ENCODE data around the gene SFTPB.

Gene SFTPB

GRCh38 chr2:85649201-85650190 is 18.5 kb downstream of the SFTPB start:
- H3K27me3 Mint-ChIP-seq = no peaks in the 10 kb centered on the region
- peaks cover 99% of the 10 kb centered on the region for H3K36me3 Mint-ChIP-seq (ENCODE audit: low read depth)
- no peaks in the 10 kb centered on the region for H3K9me3 Mint-ChIP-seq
- intact Hi-C loops (cut with micrococcal nuclease) = loop anchor here (10.0 kb wide), 1 partner anchor 445 kb away; no protein-coding TSS in a partner anchor
- H3K4me3 Mint-ChIP-seq = no peak overlapping the region
- H3K4me1 Mint-ChIP-seq (ENCODE audit: low read depth) = peaks cover 18% of the 10 kb centered on the region
- H3K27ac Mint-ChIP-seq = no peak overlapping the region

GRCh38 chr2:85648619-85649018 is 19.4 kb downstream of the SFTPB start:
- H3K9me3 Mint-ChIP-seq = no peaks in the 10 kb centered on the region
- no peak overlapping the region for H3K4me3 Mint-ChIP-seq
- peaks cover 100% of the 10 kb centered on the region for H3K36me3 Mint-ChIP-seq (ENCODE audit: low read depth)
- H3K4me1 Mint-ChIP-seq (ENCODE audit: low read depth) = peaks cover 12% of the 10 kb centered on the region
- H3K27ac Mint-ChIP-seq = no peak overlapping the region
- H3K27me3 Mint-ChIP-seq = no peaks in the 10 kb centered on the region
- intact Hi-C loops (cut with micrococcal nuclease) = loop anchor here (10.0 kb wide), 1 partner anchor 446 kb away; no protein-coding TSS in a partner anchor

- peaks cover 100% of the 10 kb centered on the region for H3K36me3 Mint-ChIP-seq (ENCODE audit: low read depth)
- no peaks in the 10 kb centered on the region for H3K27me3 Mint-ChIP-seq
- H3K4me1 Mint-ChIP-seq (ENCODE audit: low read depth) = peaks cover 12% of the 10 kb centered on the region
- intact Hi-C loops (cut with micrococcal nuclease) = loop anchor here (10.0 kb wide), 1 partner anchor 447 kb away; no protein-coding TSS in a partner anchor
- H3K4me3 Mint-ChIP-seq = no peak overlapping the region
- no peak overlapping the region for H3K27ac Mint-ChIP-seq
- H3K9me3 Mint-ChIP-seq = no peaks in the 10 kb centered on the region
Observed at GRCh38 chr2:85647823-85648526, 20.0 kb downstream of the SFTPB start.

GRCh38 chr2:85646166-85646565 is 21.8 kb downstream of the SFTPB start:
- Mint-ChIP-seq H3K4me3 (no peak overlapping the region), H3K4me1 (ENCODE audit: low read depth) (peaks cover 12% of the 10 kb centered on the region), H3K36me3 (ENCODE audit: low read depth) (peaks cover 100% of the 10 kb centered on the region), H3K27me3 (no peaks in the 10 kb centered on the region), H3K27ac (no peak overlapping the region), H3K9me3 (no peaks in the 10 kb centered on the region)
- intact Hi-C loops (cut with micrococcal nuclease) = loop anchor here (10.0 kb wide), 1 partner anchor 449 kb away; no protein-coding TSS in a partner anchor

- intact Hi-C loops (cut with micrococcal nuclease) = loop anchor here (10.0 kb wide), 1 partner anchor 450 kb away; no protein-coding TSS in a partner anchor
Observed at GRCh38 chr2:85644909-85645308, 23.1 kb downstream of the SFTPB start.

GRCh38 chr2:85642725-85643124 is 25.3 kb downstream of the SFTPB start:
- Mint-ChIP-seq H3K27ac (no peak overlapping the region), H3K9me3 (no peaks in the 10 kb centered on the region), H3K4me3 (no peak overlapping the region), H3K36me3 (ENCODE audit: low read depth) (peaks cover 100% of the 10 kb centered on the region), H3K4me1 (ENCODE audit: low read depth) (peaks cover 7% of the 10 kb centered on the region), H3K27me3 (no peaks in the 10 kb centered on the region)
- intact Hi-C loops (cut with micrococcal nuclease) = loop anchor here (10.0 kb wide), 1 partner anchor 452 kb away; no protein-coding TSS in a partner anchor

More at GRCh38 chr2:85644909-85645308, 23.1 kb downstream of the SFTPB start:
- Mint-ChIP-seq H3K4me1 (ENCODE audit: low read depth) (peaks cover 12% of the 10 kb centered on the region), H3K27ac (no peak overlapping the region), H3K27me3 (no peaks in the 10 kb centered on the region), H3K4me3 (no peak overlapping the region), H3K9me3 (no peaks in the 10 kb centered on the region), H3K36me3 (ENCODE audit: low read depth) (peaks cover 100% of the 10 kb centered on the region)

GRCh38 chr2:85635636-85636035 is 32.4 kb downstream of the SFTPB start:
- H3K4me1 Mint-ChIP-seq (ENCODE audit: low read depth) = peaks cover 27% of the 10 kb centered on the region
- H3K36me3 Mint-ChIP-seq (ENCODE audit: low read depth) = peaks cover 100% of the 10 kb centered on the region
- no peaks in the 10 kb centered on the region for H3K9me3 Mint-ChIP-seq
- no peak overlapping the region for H3K4me3 Mint-ChIP-seq
- peak overlapping the region; percentile 54 for H3K27ac Mint-ChIP-seq
- intact Hi-C loops (cut with micrococcal nuclease) = loop anchor here (2.0 to 5.0 kb wide), 2 partner anchors 77 to 179 kb away; no protein-coding TSS in a partner anchor
- no peaks in the 10 kb centered on the region for H3K27me3 Mint-ChIP-seq

GRCh38 chr2:85635011-85635410 is 33.0 kb downstream of the SFTPB start:
- Mint-ChIP-seq H3K4me1 (ENCODE audit: low read depth) (peaks cover 27% of the 10 kb centered on the region), H3K27me3 (no peaks in the 10 kb centered on the region), H3K4me3 (no peak overlapping the region), H3K36me3 (ENCODE audit: low read depth) (peaks cover 100% of the 10 kb centered on the region), H3K27ac (peak overlapping the region; percentile 54), H3K9me3 (no peaks in the 10 kb centered on the region)
- intact Hi-C loops (cut with micrococcal nuclease) = loop anchor here (5.0 kb wide), 1 partner anchor 77 kb away; no protein-coding TSS in a partner anchor

GRCh38 chr2:85631316-85631715 is 36.7 kb downstream of the SFTPB start:
- intact Hi-C loops (cut with micrococcal nuclease) = no loop called here
- peaks cover 99% of the 10 kb centered on the region for H3K36me3 Mint-ChIP-seq (ENCODE audit: low read depth)
- H3K27ac Mint-ChIP-seq = no peak overlapping the region
- peaks cover 21% of the 10 kb centered on the region for H3K4me1 Mint-ChIP-seq (ENCODE audit: low read depth)
- no peaks in the 10 kb centered on the region for H3K27me3 Mint-ChIP-seq
- H3K9me3 Mint-ChIP-seq = no peaks in the 10 kb centered on the region
- H3K4me3 Mint-ChIP-seq = no peak overlapping the region

GRCh38 chr2:85628658-85629057 is 39.3 kb downstream of the SFTPB start:
- intact Hi-C loops (cut with micrococcal nuclease) = loop anchor here (10.0 kb wide), 1 partner anchor 496 kb away; no protein-coding TSS in a partner anchor
- Mint-ChIP-seq H3K4me1 (ENCODE audit: low read depth) (no peaks in the 10 kb centered on the region), H3K36me3 (ENCODE audit: low read depth) (peaks cover 99% of the 10 kb centered on the region), H3K27me3 (no peaks in the 10 kb centered on the region), H3K27ac (no peak overlapping the region), H3K9me3 (no peaks in the 10 kb centered on the region), H3K4me3 (no peak overlapping the region)

GRCh38 chr2:85623991-85624390 is 44.0 kb downstream of the SFTPB start:
- Mint-ChIP-seq H3K27me3 (no peaks in the 10 kb centered on the region), H3K36me3 (ENCODE audit: low read depth) (peaks cover 96% of the 10 kb centered on the region), H3K4me3 (no peak overlapping the region), H3K4me1 (ENCODE audit: low read depth) (peaks cover 3% of the 10 kb centered on the region), H3K27ac (no peak overlapping the region), H3K9me3 (no peaks in the 10 kb centered on the region)
- intact Hi-C loops (cut with micrococcal nuclease) = loop anchor here (10.0 kb wide), 1 partner anchor 501 kb away; no protein-coding TSS in a partner anchor

- no peaks in the 10 kb centered on the region for H3K27me3 Mint-ChIP-seq
- no peaks in the 10 kb centered on the region for H3K9me3 Mint-ChIP-seq
- peaks cover 88% of the 10 kb centered on the region for H3K36me3 Mint-ChIP-seq (ENCODE audit: low read depth)
- H3K4me3 Mint-ChIP-seq = no peak overlapping the region
- peaks cover 22% of the 10 kb centered on the region for H3K4me1 Mint-ChIP-seq (ENCODE audit: low read depth)
- intact Hi-C loops (cut with micrococcal nuclease) = loop anchor here (10.0 kb wide), 1 partner anchor 503 kb away; no protein-coding TSS in a partner anchor
- H3K27ac Mint-ChIP-seq = no peak overlapping the region
Observed at GRCh38 chr2:85621338-85621737, 46.7 kb downstream of the SFTPB start.

- Mint-ChIP-seq H3K4me3 (no peak overlapping the region), H3K4me1 (ENCODE audit: low read depth) (peaks cover 22% of the 10 kb centered on the region), H3K36me3 (ENCODE audit: low read depth) (peaks cover 76% of the 10 kb centered on the region), H3K27me3 (no peaks in the 10 kb centered on the region), H3K27ac (no peak overlapping the region), H3K9me3 (no peaks in the 10 kb centered on the region)
- intact Hi-C loops (cut with micrococcal nuclease) = loop anchor here (10.0 kb wide), 2 partner anchors 485 to 505 kb away; partner anchors contain the start of genes POLR1A and PTCD3
Observed at GRCh38 chr2:85619617-85620016, 48.4 kb downstream of the SFTPB start.

Data from dendritic cell treated with granulocyte-macrophage colony-stimulating factor and Interleukin-4, amounts not matched to agents 40 ng/mL and 50 ng/mL, for 4 days (primary cell).